GM19467 (cell line): ENCODE results near the gene PTGIS.

Experiments used
- ATAC-seq: cut with Tn5 transposase; IDR thresholded peaks from one replicate; pipeline ENCODE4 v1.9.1; 2021; ENCODE audit warnings: mild to moderate bottlenecking, moderate library complexity; ENCODE audit not compliant: unreplicated experiment

PTGIS gene

DNA sequence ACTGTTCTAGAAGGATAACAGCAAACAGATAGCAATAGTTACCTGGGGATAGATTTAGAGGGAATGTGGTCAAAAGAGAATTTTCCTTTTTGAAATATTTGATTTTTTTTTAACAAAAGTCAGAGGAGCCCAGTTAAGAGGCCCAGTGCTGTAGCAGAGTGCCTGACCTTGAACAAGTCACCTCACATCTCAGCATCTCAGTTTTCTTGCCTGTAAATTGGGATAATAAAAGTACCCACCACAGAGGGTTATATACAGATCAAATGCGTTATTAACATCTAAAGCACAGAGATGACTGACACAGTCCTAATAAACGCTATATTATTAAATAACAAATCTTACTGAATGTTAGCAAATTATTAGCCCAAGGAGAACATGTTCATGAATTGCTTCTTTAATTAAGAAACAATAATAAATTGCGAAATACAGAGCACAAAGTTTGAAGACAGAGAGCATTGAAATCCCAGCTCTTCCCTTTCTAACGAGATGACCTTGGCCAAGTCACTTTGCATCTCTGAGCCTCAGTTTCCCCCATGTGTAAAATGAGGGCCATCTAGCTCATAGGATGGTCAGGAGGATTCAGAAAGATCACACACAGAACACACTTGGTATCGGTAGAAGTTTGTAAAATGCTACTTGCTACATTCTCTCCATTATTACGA lies 35.5 kb downstream of the PTGIS start:
- no peak for ATAC-seq

DNA sequence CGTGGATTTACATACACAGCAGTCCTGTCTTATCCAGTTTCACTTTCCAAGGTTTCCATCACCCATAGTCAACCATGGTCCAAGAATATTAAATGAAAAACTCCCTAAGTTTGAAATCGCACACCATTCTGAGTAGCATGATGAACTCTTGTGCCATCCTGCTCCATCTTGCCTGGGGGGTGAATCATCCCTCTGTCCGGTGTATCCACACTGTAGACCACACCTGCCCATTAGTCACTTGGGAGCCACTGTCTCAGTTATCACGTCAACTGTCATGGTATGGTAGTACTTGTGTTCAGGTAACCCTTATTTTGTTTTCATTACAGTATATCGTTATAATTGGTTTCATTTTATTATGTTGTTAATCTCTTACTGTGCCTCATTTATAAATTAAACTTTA lies 38.5 kb downstream of the PTGIS start:
- ATAC-seq: no peak

DNA sequence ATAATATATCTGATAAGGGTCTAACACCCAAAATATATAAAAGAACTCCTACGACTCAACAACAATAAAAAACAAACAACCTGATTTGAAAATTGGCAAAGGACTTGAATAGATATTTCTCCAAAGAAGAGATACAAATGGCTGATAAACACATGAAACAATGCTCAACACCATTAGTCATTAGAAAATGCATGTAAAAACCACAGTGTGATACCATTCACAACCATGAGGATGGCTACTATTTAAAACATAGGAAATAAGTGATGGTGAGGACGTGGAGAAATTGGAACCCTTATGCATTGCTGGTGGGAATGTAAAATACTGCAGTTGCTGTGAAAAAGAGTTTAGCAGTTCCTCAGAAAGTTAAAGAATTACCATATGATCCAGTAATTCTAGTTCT lies 41.4 kb downstream of the PTGIS start:
- ATAC-seq: no peak

DNA sequence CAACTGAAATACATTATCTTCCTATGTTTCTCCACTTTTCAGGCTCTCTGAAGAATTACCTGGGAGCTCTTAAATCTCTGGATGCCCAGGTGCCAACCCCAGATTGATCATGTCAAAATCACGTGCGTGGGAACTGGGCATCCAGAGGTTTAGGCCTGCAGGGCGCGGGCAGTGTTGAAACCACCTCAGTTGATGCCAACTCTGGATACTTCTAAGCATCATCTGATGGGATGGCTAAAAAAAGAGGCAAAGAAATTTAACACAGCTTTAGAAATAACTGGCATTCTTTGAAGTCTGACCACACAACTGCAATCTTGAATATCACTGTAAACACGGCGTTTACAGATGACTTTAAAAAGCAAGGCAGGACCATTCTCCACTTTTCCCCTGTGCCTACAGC lies 41.9 kb downstream of the PTGIS start:
- no peak for ATAC-seq

DNA sequence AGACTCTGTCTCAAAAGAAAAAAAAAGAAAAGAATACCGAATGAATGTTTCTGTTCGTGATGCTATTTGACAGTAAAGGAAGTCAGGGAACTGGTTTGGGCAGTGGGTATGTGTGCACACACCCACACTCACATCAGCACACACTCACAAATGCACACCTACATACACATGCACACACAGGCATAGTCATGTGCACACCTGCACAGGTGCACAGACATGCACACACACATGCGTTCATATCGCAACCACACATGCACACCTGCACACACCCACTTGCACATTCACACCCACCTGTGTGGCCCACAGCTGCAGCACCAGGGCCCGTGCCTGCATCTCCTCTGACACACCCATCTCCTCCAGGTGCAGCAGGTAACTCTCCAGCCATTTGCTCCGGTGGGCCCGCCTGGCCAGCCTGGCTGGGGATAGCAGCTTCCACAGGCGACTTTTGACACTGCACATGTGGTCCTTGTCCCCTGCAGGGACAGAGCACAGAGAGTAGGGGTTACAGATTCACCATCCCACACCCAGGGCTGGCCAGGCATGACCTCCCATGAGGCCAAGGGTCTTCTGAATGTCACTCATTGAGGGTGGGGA lies 44.1 kb downstream of the PTGIS start:
- no peak for ATAC-seq

DNA sequence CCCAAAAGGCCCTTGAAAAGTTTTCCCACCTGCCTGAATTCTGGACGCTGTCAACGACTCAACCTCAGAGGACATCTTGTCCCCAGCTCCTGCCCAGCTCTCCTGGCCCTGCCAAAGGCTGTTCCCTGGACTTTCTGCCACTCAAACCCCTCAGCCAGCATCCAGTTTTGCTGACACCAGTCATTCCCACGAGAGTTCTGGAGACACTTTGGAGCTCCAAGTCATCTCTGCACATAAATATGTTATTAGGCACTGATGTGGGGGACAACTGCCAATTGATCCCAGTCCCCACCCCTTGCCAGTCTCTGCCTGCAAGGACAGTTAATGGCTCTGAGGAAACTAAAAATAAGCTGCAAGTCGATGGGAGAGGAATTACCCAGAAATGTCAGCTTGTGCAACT lies 46.6 kb downstream of the PTGIS start:
- ATAC-seq: no peak

DNA sequence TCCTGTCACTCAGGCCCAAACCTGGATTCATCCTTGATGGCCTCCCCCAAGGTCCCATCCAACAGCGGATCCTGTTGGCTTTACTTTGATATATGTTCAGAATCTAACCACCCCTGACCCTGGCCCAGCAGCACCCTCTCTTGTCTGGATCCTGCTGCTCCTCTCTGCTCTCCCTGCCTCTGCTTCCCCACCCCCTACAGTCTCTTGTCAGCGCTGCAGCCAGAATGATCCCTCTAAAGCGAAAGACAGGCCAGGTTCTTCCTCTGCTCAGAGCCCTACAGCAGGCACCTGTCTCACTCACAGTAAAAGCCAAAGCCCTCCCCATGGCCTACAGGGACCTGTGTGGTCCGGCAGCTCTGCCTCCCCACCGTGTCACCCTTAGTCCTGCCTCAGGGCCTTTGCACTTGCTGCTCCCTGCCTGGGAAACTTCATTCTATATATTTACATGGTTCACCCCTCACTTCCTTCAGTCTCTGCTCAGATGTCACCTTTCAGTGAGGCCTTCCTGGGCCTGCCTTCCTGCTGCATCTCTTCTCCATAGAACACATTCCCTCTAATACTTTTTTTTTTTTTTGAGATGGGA lies 48.1 kb downstream of the PTGIS start:
- no peak for ATAC-seq

DNA sequence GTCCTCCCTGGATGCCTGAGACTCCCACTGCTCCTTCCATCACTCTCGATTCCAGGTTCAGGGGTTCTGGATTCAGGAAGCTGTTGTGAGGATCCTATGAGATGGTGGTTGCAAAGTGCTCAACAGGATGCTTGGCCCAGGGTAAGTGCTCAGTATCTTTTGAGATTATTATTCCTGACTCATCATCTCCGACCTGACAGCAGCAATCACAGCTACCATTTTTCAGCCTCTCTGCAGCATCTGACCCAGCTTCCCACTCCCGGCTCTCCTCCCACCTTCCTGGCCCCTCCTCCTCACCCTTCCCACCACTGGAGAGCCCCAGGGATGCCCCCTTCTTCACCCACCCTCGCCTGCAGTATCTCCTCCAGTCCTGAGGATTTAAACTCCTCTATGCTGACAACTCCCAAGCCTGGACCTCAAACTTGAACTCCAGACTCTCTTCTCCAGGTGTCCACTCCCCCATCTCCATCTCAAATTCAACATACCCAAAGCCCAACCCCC lies 48.7 kb downstream of the PTGIS start:
- no peak for ATAC-seq

DNA sequence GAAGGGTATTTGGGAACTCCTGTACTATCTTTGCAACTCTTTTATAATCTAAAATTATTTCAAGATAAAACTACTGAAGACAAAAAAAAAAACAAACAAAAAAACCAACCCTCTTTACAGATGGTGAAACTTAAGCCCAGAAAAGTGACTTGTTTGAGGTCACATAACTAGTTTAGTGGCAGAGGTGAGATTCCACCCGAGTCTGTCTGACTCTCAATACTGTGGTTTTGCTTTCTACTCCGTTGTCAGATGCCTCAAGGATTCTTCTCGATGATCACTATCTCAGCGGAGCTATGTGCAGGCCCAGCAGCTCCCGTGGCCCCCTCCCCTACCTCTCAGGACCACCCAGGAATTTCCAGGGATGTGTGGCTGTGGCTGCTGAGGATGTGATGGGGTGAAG lies 49.4 kb downstream of the PTGIS start:
- ATAC-seq: no peak

DNA sequence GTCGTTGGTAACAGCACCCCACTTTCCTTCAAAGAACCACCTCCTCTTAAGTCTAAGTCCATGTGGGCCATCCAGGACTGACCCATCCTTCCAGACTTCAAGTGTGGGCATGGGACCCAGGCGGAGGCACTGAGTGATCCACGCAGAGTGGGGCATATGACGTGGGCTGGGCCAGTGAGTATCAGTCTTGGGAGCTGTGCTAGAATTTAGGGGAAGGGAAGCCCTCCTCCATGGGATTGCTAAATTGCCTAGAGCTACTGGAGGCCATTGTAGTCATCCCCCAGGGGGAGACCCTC lies 50.2 kb downstream of the PTGIS start:
- no peak for ATAC-seq

DNA sequence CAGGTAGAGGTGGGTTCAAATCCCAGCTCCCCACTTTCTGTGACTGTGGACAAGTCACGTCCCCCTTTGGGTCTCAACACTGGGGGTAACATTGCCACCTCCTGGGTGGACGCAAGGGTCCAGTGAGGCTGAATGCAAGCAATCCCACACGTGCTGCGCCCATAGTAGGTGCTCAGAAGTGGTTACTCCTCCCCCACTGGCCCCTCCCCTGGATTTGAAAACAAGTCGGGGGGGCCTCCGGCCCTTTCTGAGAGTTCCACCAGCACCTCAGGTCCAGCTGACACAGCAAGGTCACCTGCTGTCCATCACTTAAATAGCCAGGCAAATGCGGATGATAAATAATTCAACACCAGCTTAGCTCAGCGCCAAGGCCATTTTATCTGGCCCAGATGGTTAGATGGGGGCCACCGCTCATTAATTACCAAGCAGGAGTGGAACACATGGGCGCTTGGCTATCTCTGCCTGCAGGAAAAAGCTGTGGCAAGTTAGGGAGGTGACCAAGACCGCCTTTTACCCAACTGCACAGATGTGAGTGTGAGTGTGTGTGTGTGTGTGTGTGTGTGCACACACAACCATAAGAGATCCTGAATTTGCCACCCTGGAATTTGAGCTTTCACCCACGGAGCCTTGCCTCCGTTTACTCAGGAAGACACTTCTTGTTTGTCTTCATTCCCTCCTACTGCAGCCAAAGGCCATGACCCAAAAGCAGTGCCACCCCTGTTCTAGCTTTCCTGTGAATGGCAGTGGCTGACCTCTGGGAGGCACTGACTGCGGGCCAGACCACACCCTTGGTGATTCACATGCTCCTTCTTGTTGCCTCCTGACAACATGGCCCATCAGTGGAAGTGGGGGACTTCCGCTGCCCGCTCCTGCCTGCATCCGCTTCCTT lies 50.8 kb downstream of the PTGIS start:
- no peak for ATAC-seq

DNA sequence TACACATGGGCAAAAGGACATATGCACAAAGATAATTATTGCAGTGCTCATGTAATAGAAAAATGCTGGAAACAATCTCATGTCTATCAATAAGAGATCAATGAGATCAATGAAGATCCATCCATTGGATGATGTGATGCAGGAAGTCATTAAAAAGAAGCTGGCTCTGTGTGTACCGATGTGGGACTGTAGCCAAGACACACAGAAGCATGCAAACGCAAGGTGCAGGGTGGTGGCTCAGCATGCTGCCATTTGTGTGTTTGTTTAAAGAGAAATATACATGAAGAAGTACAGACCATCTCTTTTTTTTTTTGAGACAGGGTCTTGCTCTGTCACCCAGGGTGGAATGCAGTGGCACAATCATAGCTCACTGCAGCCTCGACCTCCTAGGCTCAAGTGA lies 52.4 kb downstream of the PTGIS start:
- ATAC-seq: no peak

DNA sequence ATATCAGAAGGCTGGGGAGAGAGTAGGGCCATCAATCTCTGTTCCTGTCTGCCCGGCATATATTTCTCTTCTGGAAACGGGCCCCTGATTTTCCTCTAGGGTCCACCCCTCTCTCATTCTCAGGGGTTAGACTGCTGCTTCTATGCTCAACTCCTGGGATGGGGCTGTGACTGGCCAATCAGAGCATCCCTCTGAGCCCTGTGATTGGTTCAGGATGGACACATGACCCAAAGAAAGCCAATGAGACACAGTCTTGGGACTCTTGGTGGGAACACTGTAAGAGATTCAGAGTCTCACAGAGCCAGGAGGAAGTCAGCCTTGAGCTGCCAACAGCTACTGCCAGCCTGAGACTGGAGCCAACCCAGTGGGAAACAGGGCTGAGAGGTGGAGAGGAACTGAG lies 54.4 kb downstream of the PTGIS start:
- no peak for ATAC-seq

DNA sequence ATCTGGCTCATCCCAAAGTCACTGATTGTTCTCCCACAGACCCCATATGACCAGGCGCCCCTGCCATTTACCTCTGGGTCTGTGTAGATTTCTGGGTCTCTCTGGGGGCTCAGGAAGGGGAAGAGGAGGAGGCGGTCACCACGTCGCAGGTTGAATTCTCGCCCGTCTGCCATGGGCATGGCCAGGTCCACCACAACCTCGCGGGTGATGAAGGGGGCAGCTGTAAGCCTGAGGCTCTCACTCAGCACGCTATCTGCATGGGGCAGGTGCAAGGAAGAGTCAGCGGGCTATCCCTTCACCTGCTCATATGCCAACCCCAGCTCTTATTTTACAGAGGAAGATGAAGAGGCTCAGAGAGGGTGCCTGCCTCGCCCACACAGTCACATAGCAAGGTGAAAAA lies 54.9 kb downstream of the PTGIS start:
- ATAC-seq: no peak

DNA sequence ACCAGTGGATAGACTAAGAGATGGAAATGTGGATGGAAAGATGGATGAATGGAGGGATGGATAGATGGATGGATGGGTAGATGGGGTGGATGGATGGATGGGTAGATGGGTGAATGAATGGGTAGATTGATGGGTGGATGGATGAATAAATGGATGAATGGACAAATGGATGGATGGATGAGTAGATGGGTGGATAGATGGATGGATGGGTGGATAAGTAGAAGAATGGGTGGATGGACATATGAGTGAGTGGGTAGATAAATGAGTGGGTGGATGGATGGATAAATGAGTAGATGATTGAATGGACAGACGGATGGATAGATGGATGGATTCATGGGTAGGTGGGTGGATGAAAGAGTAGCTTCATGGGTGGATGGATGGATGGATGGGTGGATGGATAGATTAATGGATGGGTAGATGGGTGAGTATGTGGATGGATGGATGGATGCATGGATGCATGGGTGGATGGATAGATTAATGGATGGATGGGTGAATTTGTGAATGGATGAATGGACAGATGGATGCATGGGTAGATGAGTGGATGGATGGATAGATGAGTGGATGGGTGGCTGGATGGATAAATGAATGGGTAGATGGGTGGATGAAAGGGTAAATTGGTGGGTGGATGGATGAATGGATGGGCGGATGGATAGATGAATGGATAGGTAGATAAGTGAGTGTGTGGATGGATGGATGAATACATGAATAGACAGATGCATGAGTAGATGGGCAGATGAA lies 56.0 kb downstream of the PTGIS start:
- no peak for ATAC-seq

DNA sequence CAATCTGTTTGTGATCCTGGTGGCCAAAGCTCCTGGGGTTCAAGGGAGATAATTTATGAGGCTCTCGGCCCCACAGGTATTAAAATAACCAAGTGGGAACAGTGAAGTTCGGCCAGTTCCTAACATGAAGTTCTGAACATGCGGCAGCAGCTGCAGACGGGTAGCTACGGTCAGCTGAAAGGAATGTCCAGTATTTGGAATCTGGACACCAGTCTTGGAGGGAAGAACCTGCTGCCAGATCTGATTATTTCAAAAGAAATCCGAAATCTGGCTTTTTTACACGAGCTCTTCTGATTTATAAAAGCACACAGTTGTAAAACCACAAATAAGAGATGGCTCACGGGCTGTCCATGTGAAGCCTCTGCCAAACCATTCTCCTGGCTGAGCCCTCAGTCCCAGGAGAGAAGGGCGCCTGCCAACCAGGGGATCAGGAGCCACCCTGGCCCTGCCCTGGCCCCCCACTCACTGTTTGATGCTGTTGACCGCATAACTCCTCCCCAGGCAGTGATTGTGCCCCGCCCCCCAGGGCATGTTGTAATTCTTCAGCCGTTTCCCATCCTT lies 57.3 kb downstream of the PTGIS start:
- no peak for ATAC-seq

DNA sequence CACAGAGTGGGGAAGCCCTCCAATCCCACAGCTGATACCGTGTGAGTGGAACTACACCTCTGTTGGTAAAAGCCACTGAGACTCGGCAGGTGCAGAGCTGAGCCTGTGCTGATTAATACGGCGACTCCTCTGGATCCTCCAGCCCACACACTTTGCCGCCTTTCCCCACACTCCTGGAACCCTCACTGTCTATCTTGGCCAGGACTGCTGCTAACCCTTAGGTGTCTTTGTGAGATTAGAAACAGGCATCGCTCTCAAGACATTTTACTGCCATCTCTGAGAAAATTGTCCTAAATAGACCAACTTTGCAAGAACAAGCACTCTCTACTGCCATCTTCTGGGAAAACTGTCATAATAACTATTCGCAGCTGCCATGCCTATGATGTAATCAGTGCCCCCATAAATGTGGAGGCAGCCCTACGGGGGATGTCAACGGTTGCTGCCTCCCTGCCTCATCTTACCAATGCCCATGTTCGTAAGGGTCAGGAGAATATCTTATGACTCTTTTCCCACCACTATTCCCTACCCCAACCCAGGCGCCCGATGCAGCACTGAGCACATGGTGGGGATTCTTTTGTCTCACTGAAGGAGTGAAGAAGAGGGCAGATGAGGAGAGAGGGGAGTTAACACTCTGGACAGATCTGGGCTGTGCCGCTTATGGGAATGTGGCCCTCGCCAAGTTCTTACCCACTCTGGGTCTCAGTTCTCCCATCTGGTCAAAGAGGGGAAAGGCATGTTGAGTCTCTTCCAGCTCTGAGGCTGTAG lies 59.3 kb downstream of the PTGIS start:
- no peak for ATAC-seq

DNA sequence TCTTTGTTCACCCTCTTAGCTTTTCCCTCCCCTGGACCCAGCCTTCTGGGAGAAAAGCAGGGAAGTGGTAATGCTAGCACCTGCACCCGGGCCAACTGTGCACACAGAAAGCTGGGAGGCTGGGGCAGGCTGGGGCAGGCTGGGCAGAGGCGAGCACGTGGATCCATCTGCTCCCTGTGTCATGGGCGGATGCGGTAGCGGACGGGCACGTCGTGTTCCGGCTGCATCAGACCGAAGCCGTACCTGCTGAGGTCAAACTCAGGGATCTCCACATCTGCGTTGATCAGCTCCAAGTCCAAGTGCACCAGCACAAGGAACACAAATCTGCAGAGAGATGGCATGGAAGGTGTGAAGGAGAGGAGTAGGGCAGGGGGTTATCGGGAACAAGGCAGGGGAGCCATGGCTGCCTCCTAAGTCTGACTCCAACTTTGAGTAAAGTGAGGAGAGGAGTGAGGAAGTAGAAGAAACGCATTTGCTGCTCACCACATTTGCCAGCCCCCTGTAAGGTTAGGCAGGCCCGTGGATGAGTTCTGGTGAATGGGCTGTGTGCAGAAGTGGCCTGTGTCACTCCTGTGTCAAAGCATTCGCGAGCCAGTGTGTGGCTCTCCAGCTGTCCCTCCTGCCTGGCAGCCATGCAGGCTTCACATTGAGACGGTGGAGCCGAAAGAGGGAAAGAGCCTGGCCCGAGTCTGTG lies 60.0 kb downstream of the PTGIS start:
- ATAC-seq: no peak

DNA sequence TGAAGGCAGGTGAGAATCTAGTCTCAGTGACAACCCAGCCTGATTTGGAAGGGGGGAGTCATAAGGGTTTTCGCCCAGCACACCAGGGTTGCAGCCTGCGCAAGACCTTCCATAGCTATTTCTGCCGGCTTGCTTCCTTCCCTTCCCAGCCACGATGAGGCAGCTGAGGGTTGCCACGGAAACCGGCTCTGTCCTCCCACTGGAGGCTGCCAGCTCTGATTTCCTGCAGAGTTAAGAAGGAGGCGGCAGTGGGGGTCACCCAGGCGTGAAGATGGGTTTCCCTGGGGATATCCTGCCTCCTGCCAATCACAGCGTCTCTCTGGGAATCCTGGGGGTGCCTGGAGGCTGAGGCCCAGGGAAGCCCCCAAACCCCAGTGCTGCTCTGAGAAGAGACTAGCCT lies 62.4 kb downstream of the PTGIS start:
- ATAC-seq: no peak
